Brain microvascular endothelial cell (primary cell): Measurements from ENCODE around the gene CCDC7.
A peak's percentile ranks its signal among the peaks of the same experiment; 100 is the strongest.
"Not testable (repeated sequence)": the region's sequence is repeated elsewhere in the genome, so short reads cannot be mapped to it uniquely, and the experiment has no call there.

Experiments used
- DNase-seq: peaks from one replicate; pipeline ENCODE4 v3.0.0-alpha.2; 2020
- H3K27ac ChIP-seq: fragments of 250-450 bp; sonication (Bioruptor Pico); 2 replicates; pipeline ENCODE4 v1.5.1; 2020; ENCODE audit warnings: mild to moderate bottlenecking, moderate library complexity
- H3K27me3 ChIP-seq: fragments of 250-450 bp; sonication (Bioruptor Pico); replicated peaks from 2 replicates; pipeline ENCODE4 v1.5.1; 2020; ENCODE audit warnings: mild to moderate bottlenecking
- H3K36me3 ChIP-seq: fragments of 250-450 bp; sonication (Bioruptor Pico); replicated peaks from 2 replicates; pipeline ENCODE4 v1.5.1; 2020; ENCODE audit warnings: mild to moderate bottlenecking
- H3K4me3 ChIP-seq: 2 replicates; pipeline ENCODE4 v1.5.1; 2011; ENCODE audit warnings: low read depth, mild to moderate bottlenecking, control low read depth, low read length, moderate library complexity
- in situ Hi-C: cut with HindIII; loops from 2 replicates; pipeline ENCODE4 v1.10.0; 2017; ENCODE audit warnings: low sequenced_read_pairs, low pct_ligation_motif_present
- TF ChIP-seq, protein P1 (sequence below): IDR thresholded peaks from 2 replicates; pipeline ENCODE4 v1.5.1; 2011; ENCODE audit warnings: low read depth, mild to moderate bottlenecking, moderate library complexity, low read length, control low read depth, inconsistent platforms; ENCODE audit errors: missing control alignments

CCDC7 gene

DNA sequence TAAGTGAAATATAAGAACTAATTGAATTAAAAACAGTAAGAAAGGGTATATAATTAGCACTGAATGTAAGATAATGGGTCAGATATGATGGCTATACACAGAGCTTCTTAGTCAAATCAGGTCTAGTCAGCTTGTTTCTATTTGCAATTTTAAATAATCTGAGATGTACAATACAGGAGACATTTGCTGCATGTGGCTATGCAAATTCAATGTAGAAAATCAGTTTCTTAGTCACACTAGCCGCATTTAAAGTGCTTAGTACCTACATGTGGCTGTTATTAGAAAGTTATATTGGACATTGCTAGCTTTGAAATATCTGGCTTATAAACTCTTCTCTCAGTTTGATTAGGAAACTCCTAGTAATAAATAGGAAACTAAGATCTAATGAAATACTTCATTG, 25.3 kb downstream of the CCDC7 start:
- Histone ChIP-seq H3K36me3 (no peaks in the 10 kb centered on the region), H3K27me3 (no peaks in the 10 kb centered on the region), H3K4me3 (no peak overlapping the region), H3K27ac (no peak overlapping the region)
- in situ Hi-C loops: no loop called here
- DNase-seq: no peak
- TF ChIP-seq, protein P1, sequence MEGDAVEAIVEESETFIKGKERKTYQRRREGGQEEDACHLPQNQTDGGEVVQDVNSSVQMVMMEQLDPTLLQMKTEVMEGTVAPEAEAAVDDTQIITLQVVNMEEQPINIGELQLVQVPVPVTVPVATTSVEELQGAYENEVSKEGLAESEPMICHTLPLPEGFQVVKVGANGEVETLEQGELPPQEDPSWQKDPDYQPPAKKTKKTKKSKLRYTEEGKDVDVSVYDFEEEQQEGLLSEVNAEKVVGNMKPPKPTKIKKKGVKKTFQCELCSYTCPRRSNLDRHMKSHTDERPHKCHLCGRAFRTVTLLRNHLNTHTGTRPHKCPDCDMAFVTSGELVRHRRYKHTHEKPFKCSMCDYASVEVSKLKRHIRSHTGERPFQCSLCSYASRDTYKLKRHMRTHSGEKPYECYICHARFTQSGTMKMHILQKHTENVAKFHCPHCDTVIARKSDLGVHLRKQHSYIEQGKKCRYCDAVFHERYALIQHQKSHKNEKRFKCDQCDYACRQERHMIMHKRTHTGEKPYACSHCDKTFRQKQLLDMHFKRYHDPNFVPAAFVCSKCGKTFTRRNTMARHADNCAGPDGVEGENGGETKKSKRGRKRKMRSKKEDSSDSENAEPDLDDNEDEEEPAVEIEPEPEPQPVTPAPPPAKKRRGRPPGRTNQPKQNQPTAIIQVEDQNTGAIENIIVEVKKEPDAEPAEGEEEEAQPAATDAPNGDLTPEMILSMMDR: no peak

DNA sequence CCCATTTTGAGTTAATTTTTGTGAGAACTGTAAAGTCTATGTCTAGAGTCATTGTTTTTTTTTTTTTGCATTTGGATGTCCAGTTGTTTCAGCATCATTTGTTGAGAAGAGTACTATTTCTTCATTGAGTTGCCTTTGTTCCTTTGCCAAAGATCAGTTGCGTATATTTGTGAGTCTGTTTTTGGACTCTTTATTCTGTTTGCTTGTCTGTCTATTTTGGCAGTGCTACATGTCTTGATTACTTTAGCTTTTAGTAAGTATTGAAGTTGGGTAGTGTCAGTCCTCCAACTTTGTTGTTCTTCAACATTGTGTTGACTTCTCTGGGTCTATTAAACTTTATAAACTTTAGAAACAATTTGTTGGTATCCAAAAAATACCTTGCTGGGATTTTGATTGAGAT, 31.6 kb downstream of the CCDC7 start:
- DNase-seq: no peak
- Histone ChIP-seq H3K4me3 (no peak overlapping the region), H3K27me3 (no peaks in the 10 kb centered on the region), H3K36me3 (no peaks in the 10 kb centered on the region), H3K27ac (no peak overlapping the region)
- TF ChIP-seq, protein P1: no peak
- in situ Hi-C loops: no loop called here

DNA sequence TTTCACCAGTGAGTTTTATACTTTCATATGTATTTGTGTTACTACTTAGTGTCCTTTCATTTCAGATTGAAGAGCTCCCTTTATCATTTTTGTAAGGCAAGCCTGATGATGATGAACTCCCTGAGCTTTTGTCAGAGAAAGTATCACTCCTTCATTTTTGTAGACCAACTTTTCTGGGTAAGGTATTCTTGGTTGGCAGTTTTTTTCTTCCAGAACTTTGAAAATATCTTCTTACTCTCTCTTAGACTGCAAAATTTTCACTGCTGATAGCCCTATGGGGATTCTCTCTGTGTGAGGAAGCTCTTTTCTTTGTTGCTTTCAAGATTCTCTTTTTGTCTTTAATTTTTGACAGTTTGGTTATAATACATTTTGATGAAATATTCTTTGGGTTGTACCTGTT, 35.7 kb downstream of the CCDC7 start:
- Histone ChIP-seq H3K27me3 (no peaks in the 10 kb centered on the region), H3K36me3 (no peaks in the 10 kb centered on the region), H3K4me3 (no peak overlapping the region), H3K27ac (no peak overlapping the region)
- no peak for DNase-seq
- in situ Hi-C loops: no loop called here
- TF ChIP-seq, protein P1: no peak

DNA sequence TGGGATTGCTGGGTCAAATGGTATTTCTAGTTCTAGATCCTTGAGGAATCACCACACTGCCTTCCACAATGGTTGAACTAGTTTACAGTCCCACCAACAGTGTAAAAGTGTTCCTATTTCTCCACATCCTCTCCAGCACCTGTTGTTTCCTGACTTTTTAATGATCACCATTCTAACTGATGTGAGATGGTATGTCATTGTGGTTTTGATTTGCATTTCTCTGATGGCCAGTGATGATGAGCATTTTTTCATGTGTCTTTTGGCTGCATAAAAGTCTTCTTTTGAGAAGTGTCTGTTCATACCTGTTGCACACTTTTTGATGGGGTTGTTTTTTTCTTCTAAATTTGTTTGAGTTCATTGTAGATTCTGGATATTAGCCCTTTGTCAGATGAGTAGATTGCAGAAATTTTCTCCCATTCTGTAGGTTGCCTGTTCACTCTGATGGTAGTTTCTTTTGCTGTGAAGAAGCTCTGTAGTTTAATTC, 37.1 kb downstream of the CCDC7 start:
- H3K27ac ChIP-seq, in situ Hi-C loops, H3K36me3 ChIP-seq: not testable (repeated sequence)

DNA sequence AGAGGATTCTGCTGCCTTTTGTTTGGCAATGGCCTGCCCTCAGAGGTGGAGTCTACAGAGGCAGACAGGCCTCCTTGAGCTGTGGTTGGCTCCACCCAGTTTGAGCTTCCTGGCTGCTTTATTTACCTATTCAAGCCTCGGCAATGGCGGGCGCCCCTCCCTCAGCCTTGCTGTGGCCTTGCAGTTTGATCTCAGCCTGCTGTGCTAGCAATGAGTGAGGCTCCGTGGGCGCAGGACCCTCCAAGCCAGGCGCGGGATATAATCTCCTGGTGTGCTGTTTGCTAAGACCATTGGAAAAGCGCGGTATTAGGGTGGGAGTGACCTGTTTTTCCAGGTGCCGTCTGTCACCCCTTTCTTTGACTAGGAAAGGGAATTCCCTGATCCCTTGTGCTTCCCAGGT, 42.1 kb downstream of the CCDC7 start:
- in situ Hi-C loops, H3K36me3 ChIP-seq, H3K27me3 ChIP-seq, DNase-seq, H3K27ac ChIP-seq, H3K4me3 ChIP-seq: not testable (repeated sequence)

More for the DNA sequence above, 37.1 kb downstream of the CCDC7 start:
- not testable (repeated sequence) for H3K4me3 ChIP-seq, H3K27me3 ChIP-seq, DNase-seq

DNA sequence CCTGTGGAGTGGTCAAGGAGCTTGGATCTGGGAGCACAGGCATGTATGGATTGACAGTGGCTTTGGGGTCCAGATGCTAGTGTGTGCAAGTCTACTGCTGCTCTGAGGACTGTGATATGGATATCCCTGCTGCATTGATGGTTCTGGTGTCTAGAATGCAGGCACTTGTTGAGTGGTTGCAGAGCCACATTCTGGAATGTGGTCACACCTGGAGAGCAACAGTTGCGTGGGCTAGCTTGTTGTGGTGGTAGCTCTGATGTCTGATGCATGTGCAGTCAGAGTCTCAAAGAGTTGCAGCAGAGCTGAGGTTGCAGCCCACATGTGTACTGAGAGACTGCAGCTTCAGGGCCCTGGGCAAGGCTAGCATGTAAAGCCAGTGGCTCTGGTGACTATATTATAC, 43.2 kb downstream of the CCDC7 start:
- Histone ChIP-seq H3K36me3 (no peaks in the 10 kb centered on the region), H3K27ac (no peak overlapping the region), H3K27me3 (no peaks in the 10 kb centered on the region), H3K4me3 (no peak overlapping the region)
- TF ChIP-seq, protein P1: no peak
- no peak for DNase-seq
- in situ Hi-C loops: no loop called here

DNA sequence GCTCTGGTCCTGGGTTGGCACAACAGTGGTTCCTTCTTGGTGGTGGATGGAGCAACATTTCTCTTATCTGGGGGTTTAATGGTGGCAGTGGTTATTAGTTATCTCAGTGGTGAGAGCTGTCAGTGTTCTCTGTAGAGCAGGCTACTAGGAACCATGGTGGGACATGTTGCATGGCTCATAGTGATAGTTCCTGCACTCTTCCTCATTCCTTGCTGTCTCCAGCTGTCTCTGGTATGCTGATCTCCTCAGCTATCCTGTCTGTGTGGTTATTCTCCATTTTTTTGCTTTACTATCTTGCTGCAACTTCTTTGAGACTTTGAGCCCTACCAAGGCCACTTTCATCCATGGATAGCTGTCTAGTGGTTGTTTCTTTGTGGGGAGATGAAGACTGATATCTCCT, 44.0 kb downstream of the CCDC7 start:
- in situ Hi-C loops: no loop called here

DNA sequence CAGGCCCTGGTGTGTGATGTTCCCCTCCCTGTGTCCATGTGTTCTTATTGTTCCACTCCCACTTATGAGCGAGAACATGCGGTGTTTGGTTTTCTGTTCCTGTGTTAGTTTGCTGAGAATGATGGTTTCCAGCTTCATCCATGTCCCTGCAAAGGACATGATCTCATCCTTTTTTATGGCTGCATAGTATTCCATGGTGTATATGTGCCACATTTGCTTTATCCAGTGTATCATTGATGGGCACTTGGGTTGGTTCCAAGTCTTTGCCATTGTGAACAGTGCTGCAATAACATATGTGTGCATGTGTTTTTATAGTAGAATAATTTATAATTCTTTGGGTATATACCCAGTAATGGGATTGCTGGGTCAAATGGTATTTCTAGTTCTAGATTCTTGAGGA, 48.6 kb downstream of the CCDC7 start:
- DNase-seq, H3K36me3 ChIP-seq, H3K27me3 ChIP-seq, H3K4me3 ChIP-seq, H3K27ac ChIP-seq, in situ Hi-C loops: not testable (repeated sequence)

More for the DNA sequence above, 44.0 kb downstream of the CCDC7 start:
- no peaks in the 10 kb centered on the region for H3K36me3 ChIP-seq
- TF ChIP-seq, protein P1: no peak
- no peaks in the 10 kb centered on the region for H3K27me3 ChIP-seq
- DNase-seq: peak; percentile 2
- H3K4me3 ChIP-seq: no peak overlapping the region
- no peak overlapping the region for H3K27ac ChIP-seq

DNA sequence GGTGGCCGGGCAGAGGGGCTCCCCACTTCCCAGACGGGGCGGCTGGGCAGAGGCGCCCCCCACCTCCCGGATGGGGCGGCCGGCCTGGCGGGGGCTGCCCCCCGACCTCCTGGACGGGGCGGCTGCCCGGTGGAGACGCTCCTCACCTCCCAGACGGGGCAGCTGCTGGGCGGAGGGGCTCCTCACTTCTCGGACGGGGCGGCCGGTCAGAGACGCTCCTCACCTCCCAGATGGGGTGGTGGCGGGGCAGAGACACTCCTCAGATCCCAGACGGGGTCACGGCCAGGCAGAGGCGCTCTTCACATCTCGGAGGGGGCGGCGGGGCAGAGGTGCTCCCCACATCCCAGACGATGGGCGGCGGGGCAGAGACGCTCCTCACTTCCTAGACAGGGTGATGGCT, 54.2 kb downstream of the CCDC7 start:
- H3K4me3 ChIP-seq, H3K36me3 ChIP-seq, DNase-seq, H3K27me3 ChIP-seq, H3K27ac ChIP-seq, in situ Hi-C loops: not testable (repeated sequence)
